Transverse colon (tissue), 3 donors: ENCODE data around the gene LACRT.

Experiments
- CTCF ChIP-seq, 5 experiments: fragments of 200-600 bp in 3 of 5; fragments of 450-650 bp in 2 of 5; sonication (generic) in 3 of 5; IDR thresholded peaks; 1 replicate in 2 of 5; 2 replicates in 3 of 5; pipeline ENCODE4 v1.5.1; 2016 to 2017; ENCODE audit warnings: antibody characterized with exemption in 5 of 5, inconsistent platforms in 3 of 5, mild to moderate bottlenecking in 2 of 5, moderate library complexity in 1 of 5
- POLR2A ChIP-seq: fragments of 450-650 bp; IDR thresholded peaks from one replicate; pipeline ENCODE4 v1.6.1; 2016; ENCODE audit warnings: antibody characterized with exemption, mild to moderate bottlenecking, moderate library complexity

- no peak for TF ChIP-seq CTCF (IDR thresholded peaks at IDR 0.05)
- TF ChIP-seq POLR2A = no peak
These were observed 41.6 kb downstream of the LACRT start for GRCh38 chr12:54593135-54593534.
